Epidermal melanocyte (primary cell): ENCODE results near the gene PPM1K.

ENCODE experiments used
- DNase-seq: peaks from one replicate; pipeline ENCODE4 v3.0.0; 2011; ENCODE audit warnings: low spot score; ENCODE audit not compliant: insufficient read length

PPM1K gene

GRCh38 chr4:88276952-88277710, 7.2 kb downstream of the PPM1K start:
- DNase-seq = no peak

DNA sequence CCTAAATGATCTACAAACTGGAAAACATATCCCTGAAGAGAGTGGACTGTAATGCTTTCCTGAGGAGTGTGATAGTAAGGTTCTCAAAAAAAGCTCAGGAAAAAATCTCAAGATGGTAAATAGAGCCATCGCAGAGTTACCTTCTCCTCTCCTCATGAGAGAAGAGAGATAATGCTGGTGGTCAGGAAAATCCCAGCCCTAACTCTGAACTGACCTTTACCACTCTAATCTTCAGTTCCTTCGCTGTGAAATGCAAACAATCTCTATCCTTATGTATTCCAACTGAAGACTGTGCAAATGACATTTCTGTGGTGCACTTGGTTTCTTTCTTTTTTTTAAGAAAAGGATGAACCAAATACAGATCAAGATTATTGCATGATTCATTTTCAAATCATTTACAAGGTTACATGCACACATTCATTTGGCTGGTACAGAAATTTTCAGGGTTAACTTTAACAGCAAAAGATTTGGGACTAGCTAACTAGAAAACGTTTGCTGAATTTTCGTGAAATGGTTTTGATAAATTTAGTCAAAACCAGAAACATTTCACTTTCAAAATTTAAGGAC, 8.3 kb downstream of the PPM1K start:
- DNase-seq = no peak

GRCh38 chr4:88275516-88275915, 8.8 kb downstream of the PPM1K start:
- no peak for DNase-seq

DNA sequence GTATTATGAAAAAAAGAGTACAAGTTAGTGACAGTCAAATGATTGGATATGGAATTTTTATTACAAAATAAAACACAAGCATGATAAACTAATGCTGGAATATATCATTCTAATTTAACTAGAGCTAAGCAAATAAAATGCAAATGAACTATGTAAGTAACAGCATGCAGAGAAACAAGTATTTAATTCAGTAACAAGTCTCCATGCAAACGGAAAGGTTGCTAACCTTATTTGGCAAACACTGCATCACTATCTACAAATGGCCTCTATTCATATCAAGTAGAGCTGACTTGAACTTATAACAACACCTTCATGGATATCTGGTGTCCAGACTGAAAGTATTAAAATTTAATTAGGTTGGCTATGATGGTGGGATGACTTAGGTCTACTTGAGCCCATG, 15.4 kb downstream of the PPM1K start:
- DNase-seq = no peak

- no peak for DNase-seq
Measured at GRCh38 chr4:88264336-88264735, 20.0 kb downstream of the PPM1K start.

- DNase-seq = no peak
Measured at GRCh38 chr4:88257726-88258125, 26.6 kb downstream of the PPM1K start.

- no peak for DNase-seq
Measured at GRCh38 chr4:88255111-88255510, 29.2 kb downstream of the PPM1K start.

GRCh38 chr4:88251924-88252323, 32.4 kb downstream of the PPM1K start:
- no peak for DNase-seq

DNA sequence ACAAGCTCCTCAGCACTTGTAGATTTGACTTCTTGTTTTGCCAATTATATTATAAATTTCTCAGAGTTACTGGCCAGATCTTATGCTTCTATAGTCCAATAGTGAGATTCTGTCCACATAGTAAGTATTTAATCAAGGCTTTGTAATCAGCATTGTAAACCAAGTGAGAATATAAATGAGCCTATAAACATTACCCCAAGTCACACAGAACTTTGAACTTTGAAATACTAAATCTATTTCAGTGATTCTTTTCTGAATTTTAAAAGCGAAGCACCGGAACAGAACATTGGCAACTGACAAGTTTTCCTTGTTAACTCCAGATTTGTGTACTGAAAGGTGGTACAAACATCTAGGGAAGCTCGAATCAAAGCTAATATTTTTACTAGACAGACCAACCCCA, 37.2 kb downstream of the PPM1K start:
- DNase-seq = no peak

- DNase-seq = no peak
Measured at GRCh38 chr4:88246600-88246999, 37.8 kb downstream of the PPM1K start.

DNA sequence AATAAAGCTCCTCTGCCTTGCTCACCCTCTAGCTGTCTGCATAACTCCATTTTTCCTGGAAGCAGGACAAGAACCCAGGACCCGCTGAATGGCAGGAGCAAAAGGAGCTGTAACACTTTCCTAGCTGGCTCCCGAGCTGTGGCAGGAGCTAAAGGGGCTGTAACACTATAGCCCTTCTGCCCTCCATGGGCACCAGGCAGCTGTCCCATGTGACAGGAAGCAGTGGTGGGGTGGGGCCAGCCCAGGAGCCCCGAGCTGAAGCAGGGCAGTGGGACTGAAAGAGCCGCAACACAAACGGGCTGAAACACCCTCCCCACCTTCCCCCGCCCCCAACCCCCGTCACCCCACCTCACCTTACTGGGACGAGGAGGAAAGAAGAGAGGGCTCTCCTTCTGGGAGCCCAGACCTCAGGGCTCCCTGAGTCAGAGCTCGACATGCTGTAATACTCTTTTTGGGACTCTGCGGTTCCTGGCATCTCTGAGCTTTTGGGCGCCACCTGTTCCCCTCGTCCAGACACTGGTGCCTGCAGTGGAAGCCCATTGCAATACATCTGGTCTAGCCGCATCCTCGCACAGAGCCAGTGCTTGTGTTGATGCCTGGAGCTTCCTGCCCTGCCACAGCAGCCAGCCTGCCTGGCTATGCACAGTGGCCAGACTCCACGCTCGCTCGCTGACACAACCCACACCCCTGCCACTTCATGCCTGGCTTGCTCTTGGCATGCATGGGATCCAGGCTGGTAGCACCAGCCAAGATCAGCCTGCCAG, 39.4 kb downstream of the PPM1K start:
- DNase-seq = no peak

DNA sequence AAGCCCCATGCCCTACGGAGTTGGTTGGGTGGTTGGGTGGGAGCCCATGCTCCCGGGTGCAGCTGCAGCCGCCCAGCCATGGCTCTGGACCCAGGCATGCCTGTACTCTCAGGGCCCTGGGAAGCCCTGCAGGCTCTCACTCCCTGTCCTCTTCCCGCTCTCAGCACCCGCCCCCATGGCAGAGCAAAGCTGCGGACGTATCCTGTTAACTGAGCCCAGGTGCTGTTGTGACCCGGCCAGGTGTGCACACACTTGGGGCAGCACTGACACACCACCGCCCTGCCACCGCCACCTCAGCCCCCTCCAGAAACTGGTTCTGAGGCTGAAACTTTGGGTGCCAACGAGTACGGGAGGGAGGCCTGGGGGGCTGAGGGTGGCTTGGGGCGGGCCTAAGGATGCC, 40.3 kb downstream of the PPM1K start:
- DNase-seq = no peak

DNA sequence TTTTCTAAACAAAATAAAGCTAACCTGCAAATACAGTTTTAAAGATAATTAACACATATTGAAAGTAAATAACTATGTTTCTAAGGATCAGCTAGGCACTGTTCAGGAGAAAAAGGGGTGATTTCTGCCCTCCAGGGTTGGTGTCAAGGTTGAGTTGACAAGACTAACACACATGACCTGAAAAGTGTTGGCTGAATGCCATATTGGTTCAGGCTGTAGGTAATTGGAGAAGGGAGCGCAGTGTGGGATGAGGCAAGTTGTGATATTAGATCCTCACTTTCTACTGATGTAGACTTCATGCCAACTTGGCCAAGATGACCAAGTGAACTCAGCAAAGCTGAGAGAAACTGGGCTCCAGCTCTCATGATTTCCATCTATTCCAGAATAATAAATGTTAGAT, 42.2 kb downstream of the PPM1K start:
- no peak for DNase-seq

DNA sequence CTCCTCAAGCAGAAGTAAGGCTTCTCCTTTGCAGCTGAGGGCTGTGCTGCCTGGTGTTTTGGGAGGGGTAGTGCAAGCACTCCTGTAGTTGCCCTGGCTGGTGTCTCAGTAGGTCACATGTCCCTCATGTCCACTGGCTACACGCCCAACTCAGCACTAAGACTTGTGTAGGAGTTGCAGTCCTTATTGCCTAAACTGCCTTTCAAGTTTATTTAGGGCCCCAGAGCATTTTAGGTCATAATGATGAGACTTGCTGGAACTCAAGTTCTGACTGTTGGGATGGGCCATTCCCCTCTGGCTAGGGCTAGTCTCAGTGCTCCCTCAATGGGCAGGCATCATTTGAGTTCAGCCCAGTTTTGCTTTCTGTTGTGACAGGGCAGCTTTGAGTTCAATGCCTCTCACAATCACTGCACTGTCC, 44.1 kb downstream of the PPM1K start:
- no peak for DNase-seq

- no peak for DNase-seq
Measured at GRCh38 chr4:88230969-88231771, 53.2 kb downstream of the PPM1K start.

DNA sequence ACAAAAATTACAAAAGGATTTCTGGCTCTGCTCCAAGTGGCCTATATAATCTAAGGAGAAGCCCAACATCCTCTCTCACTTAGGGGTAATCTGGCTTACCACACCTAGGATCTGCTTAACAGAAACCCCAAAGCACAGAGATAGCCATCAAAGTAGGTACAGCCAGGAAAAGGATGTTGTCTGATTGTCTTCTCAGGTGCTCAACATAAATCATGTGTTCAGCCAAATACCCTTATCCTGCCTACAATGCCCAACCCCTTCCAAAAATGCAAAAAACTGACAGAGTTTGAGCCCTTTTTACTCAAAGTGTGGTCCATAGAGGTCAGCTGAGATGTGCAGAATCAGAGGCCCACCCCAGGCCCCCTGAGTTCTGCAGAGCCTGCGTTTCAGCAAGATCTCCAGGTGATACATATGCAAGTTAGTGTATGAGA, 53.9 kb downstream of the PPM1K start:
- no peak for DNase-seq

- no peak for DNase-seq
Measured at GRCh38 chr4:88227734-88228133, 56.6 kb downstream of the PPM1K start.

DNA sequence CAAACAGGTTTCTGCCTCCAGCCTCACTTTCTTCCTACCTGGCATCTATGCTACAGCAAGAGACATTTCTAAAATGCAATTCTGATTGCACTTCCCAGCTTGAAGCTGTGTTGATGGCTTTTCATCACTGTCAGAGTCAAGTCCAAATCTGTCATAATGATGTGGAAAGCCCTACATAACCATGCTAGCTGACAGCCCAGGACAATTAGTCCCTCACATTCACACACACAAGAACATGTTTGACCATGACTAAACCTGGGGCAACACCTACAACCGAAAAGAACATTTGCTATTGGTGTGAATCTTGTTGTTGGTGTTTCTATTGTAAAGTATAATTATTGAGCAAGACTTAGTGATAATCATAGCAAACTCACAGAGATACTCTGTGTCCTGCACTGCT, 58.2 kb downstream of the PPM1K start:
- DNase-seq = no peak

DNA sequence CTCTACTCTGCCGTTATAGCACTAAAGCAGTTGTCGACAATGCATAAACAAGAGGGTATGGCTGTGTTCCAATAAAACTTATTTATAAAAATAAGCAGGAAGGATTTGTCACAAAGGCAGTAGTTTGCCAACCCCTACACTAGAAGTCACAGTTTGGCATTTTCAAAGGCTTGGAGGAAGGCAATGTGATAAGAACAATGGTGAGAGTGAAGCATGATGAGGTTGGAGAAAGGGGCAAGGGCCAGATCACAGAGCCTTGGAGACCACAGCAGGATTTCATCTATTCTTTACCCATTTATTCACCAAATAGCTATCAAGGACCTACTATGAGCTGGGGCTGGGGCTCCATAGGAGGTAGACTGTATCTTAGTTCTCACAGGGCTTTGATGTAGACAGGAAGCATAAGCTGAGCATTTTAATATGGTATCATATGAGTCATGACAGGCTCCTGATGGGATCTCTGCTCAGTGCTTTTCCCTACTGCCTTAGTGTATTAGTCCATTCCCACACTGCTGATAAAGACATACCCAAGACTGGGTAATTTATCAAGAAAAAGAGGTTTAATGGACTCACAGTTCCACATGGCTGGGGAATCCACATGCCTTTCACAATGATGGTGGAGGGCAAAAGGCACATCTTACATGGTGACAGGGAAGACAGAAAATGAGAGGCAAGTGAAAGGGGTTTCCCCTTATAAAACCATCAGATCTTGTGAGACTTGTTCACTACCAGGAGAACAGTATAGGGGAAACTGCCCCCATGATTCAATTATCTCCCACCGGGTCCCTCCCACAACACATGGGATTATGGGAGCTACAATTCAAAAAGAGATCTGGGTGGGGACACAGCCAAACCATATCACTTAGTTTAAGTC, 58.9 kb downstream of the PPM1K start:
- DNase-seq = no peak

DNA sequence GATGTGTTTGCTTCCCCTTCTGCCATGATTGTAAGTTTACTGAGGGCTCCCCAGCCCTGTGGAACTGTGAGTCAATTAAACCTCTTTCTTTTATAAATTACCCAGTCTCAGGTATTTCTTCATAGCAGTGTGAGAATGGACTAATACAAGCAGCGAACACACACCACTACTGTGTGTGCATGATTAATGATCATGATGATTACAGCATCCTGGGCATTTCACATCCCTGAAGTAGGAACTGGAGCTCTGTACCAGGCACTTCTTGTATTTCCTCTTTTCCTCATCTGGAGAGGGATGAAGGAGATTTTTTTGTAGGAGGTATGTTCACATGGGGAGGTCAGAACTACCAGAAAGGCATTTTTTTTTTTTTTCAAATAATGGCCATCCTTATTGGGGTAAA, 60.8 kb downstream of the PPM1K start:
- no peak for DNase-seq

DNA sequence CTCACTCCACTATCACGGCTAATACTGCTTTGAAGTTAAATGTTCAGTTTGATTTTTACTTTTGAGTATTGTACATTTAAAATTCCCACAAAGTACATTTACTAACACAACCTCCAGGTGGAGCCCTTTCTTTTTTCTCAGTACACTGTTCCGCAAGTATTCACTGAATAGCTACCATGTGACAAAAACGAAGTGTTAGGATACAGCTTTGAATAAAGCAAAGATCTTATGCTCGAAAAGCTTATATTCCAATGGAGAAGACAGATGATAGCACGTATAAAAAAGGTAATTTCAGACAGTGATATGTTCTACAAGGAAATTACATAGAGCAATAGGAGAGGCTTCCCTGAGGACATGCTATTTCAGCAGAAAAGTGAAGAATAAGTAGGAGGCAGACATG, 65.3 kb downstream of the PPM1K start:
- peak; percentile 51 for DNase-seq
